MM.1S (cell line): ENCODE data around the gene TENM4.

ENCODE experiments used
- DNase-seq: peaks from one replicate; pipeline ENCODE4 v3.0.0-alpha.2; 2015
- H2AFZ ChIP-seq: fragments of 300-600 bp; sonication (generic); 2 replicates; pipeline ENCODE4 v1.6.0; 2016; ENCODE audit warnings: antibody characterized with exemption, low read length
- H3F3A ChIP-seq: fragments of 300-600 bp; sonication (generic); 2 replicates; pipeline ENCODE4 v1.6.1; 2016; ENCODE audit warnings: mild to moderate bottlenecking, antibody characterized with exemption, low read length, moderate library complexity, mixed read lengths; ENCODE audit not compliant: insufficient read depth
- H3K27ac ChIP-seq: fragments of 300-600 bp; sonication (generic); 2 replicates; pipeline ENCODE4 v1.5.1; 2016; ENCODE audit warnings: mild to moderate bottlenecking, low read length
- H3K27me3 ChIP-seq: fragments of 300-600 bp; sonication (generic); replicated peaks from 2 replicates; pipeline ENCODE4 v1.6.0; 2016; ENCODE audit warnings: low read length; ENCODE audit not compliant: insufficient read depth
- H3K36me3 ChIP-seq: fragments of 300-600 bp; sonication (generic); replicated peaks from 2 replicates; pipeline ENCODE4 v1.6.1; 2016; ENCODE audit warnings: mild to moderate bottlenecking, low read length, mixed read lengths; ENCODE audit not compliant: insufficient read depth
- H3K4me1 ChIP-seq: fragments of 300-600 bp; sonication (generic); 2 replicates; pipeline ENCODE4 v1.6.1; 2016; ENCODE audit warnings: low read length, mixed read lengths
- H3K4me2 ChIP-seq: fragments of 300-600 bp; sonication (generic); 2 replicates; pipeline ENCODE4 v1.6.0; 2016; ENCODE audit warnings: low read depth, low read length
- H3K4me3 ChIP-seq: fragments of 300-600 bp; sonication (generic); 2 replicates; pipeline ENCODE4 v1.5.1; 2016; ENCODE audit warnings: low read length, mixed read lengths
- H3K79me2 ChIP-seq: fragments of 300-600 bp; sonication (generic); 2 replicates; pipeline ENCODE4 v1.6.1; 2016; ENCODE audit warnings: mixed run types, low read length, mixed read lengths
- H3K9ac ChIP-seq: fragments of 300-600 bp; sonication (generic); 2 replicates; pipeline ENCODE4 v1.6.1; 2016; ENCODE audit warnings: low read length, mixed read lengths
- H3K9me2 ChIP-seq: fragments of 300-600 bp; sonication (generic); replicated peaks from 2 replicates; pipeline ENCODE4 v1.6.1; 2016; ENCODE audit warnings: mild to moderate bottlenecking, low read length, mixed read lengths; ENCODE audit not compliant: insufficient read depth
- H3K9me3 ChIP-seq: fragments of 300-600 bp; sonication (generic); replicated peaks from 2 replicates; pipeline ENCODE4 v1.6.1; 2016; ENCODE audit warnings: mild to moderate bottlenecking, low read length, mixed read lengths; ENCODE audit not compliant: insufficient read depth
- H4K20me1 ChIP-seq: fragments of 300-600 bp; sonication (generic); 2 replicates; pipeline ENCODE4 v1.6.1; 2016; ENCODE audit warnings: mild to moderate bottlenecking, low read length, moderate library complexity, mixed read lengths; ENCODE audit not compliant: insufficient read depth
- EZH2 ChIP-seq: fragments of 300-600 bp; sonication (generic); optimal IDR thresholded peaks from 2 replicates; pipeline ENCODE3; 2017; ENCODE audit warnings: low read depth, mild to moderate bottlenecking, antibody characterized with exemption, low read length, mixed read lengths
- EZH2phosphoT487 ChIP-seq: fragments of 300-600 bp; sonication (generic); IDR thresholded peaks from 2 replicates; pipeline ENCODE4 v1.6.1; 2018; ENCODE audit warnings: antibody characterized with exemption, low read length
- TF ChIP-seq, protein P1 (sequence below): fragments of 300-600 bp; sonication (generic); IDR thresholded peaks from 2 replicates; pipeline ENCODE4 v1.5.1; 2016; ENCODE audit warnings: antibody characterized with exemption, low read length, mixed read lengths

Gene TENM4

DNA sequence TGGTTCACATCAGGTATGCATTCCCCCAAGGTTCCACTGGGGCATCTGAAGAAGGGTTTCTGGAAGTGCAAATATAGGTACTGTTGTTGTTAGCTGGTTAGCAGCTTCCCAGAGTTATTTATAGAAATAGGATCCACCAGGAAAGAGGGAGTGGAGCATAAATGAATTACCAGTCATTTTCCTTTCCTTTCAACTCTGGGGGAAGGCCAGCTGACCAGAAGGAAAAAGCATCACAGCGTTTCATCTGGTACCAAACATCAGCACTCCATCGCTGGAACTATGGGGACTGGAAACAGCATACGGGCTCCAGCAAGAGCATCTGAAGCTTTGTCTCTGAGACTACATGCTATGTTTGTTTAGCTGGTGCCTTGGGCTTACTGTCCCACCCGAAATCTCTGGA lies 487.9 kb downstream of the TENM4 start:
- no peak overlapping the region for H2AFZ ChIP-seq
- H3F3A ChIP-seq, result no peaks in the 10 kb centered on the region
- no peak overlapping the region for H3K9ac ChIP-seq
- H3K27me3 ChIP-seq, result no peaks in the 10 kb centered on the region
- no peak overlapping the region for H3K4me2 ChIP-seq
- no peak overlapping the region for H3K27ac ChIP-seq
- no peaks in the 10 kb centered on the region for H3K9me3 ChIP-seq
- DNase-seq, result no peak
- H3K36me3 ChIP-seq, result no peaks in the 10 kb centered on the region
- no peaks in the 10 kb centered on the region for H3K4me1 ChIP-seq
- no peaks in the 10 kb centered on the region for H3K79me2 ChIP-seq
- no peaks in the 10 kb centered on the region for H3K9me2 ChIP-seq
- no peaks in the 10 kb centered on the region for H4K20me1 ChIP-seq
- no peak for TF ChIP-seq EZH2phosphoT487
- TF ChIP-seq, protein P1, sequence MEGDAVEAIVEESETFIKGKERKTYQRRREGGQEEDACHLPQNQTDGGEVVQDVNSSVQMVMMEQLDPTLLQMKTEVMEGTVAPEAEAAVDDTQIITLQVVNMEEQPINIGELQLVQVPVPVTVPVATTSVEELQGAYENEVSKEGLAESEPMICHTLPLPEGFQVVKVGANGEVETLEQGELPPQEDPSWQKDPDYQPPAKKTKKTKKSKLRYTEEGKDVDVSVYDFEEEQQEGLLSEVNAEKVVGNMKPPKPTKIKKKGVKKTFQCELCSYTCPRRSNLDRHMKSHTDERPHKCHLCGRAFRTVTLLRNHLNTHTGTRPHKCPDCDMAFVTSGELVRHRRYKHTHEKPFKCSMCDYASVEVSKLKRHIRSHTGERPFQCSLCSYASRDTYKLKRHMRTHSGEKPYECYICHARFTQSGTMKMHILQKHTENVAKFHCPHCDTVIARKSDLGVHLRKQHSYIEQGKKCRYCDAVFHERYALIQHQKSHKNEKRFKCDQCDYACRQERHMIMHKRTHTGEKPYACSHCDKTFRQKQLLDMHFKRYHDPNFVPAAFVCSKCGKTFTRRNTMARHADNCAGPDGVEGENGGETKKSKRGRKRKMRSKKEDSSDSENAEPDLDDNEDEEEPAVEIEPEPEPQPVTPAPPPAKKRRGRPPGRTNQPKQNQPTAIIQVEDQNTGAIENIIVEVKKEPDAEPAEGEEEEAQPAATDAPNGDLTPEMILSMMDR, result no peak
- TF ChIP-seq EZH2, result no peak
- no peak overlapping the region for H3K4me3 ChIP-seq

DNA sequence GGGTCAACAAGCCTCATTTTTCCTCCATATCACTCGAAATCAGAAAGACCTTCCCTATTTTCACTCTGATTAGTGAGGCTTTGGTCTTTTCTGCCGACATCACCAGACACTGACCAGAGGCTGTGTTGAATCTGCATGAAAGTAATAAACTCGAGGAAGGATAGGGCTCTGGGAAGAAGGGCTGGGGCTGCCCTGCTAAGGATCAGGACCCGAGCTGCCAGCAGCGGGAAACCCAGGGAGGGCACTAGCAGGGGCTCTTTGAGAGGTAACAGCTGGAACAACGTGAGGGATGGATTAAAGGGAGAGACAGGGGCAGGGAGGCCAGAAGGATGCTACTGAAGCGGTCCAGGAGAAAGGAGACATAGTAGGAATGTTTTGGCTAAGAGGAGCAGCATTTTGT lies 488.7 kb downstream of the TENM4 start:
- Histone ChIP-seq H3K9me3 (no peaks in the 10 kb centered on the region), H3K79me2 (no peaks in the 10 kb centered on the region), H4K20me1 (no peaks in the 10 kb centered on the region), H3K27ac (no peak overlapping the region), H2AFZ (no peak overlapping the region), H3K9ac (no peak overlapping the region), H3K27me3 (no peaks in the 10 kb centered on the region), H3F3A (no peaks in the 10 kb centered on the region), H3K4me2 (no peak overlapping the region), H3K36me3 (no peaks in the 10 kb centered on the region), H3K9me2 (no peaks in the 10 kb centered on the region), H3K4me1 (no peaks in the 10 kb centered on the region), H3K4me3 (no peak overlapping the region)
- TF ChIP-seq EZH2phosphoT487, result no peak
- TF ChIP-seq, protein P1, result no peak
- no peak for DNase-seq

DNA sequence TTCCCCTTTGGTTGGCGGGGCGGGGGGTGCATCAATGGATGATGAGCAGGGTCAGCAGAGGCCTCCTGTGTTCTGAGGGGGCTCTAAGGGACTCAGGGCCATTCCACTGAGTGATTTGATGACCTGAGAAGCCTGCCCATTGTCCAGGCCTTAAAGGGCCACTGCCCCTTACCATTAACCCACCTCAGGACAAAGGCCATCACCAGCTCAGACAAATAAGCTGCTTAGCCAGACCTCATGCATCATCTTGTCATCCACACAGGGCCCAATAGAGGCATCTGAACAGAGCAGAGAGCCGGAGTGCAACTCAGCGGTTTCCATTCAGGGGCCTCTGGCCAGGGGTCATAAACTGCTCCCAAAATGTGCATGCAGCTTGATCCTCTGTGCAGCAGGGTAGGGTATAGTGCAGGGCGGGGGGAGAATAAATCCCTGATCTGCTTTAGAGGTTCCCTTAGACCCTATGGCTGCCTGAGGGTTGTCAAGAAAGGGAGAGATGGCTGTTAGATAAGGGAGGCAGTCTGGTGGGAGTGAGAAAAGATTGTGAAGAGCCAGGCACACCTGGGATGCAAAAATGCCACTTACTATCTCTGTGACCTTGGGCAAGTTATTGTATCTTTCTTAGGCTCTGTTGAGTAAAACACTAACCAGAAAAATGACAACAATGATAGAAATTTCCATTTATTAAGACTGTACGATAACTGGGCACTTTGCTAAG lies 490.7 kb downstream of the TENM4 start:
- no peak overlapping the region for H3K4me2 ChIP-seq
- H3K27me3 ChIP-seq, result no peaks in the 10 kb centered on the region
- DNase-seq, result no peak
- H3K36me3 ChIP-seq, result no peaks in the 10 kb centered on the region
- H4K20me1 ChIP-seq, result no peaks in the 10 kb centered on the region
- no peaks in the 10 kb centered on the region for H3K4me1 ChIP-seq
- H3F3A ChIP-seq, result no peaks in the 10 kb centered on the region
- H3K27ac ChIP-seq, result no peak overlapping the region
- H3K4me3 ChIP-seq, result no peak overlapping the region
- TF ChIP-seq, protein P1, result no peak
- no peak for TF ChIP-seq EZH2
- no peak for TF ChIP-seq EZH2phosphoT487
- H2AFZ ChIP-seq, result no peak overlapping the region
- H3K79me2 ChIP-seq, result no peaks in the 10 kb centered on the region
- no peaks in the 10 kb centered on the region for H3K9me3 ChIP-seq
- H3K9me2 ChIP-seq, result no peaks in the 10 kb centered on the region
- no peak overlapping the region for H3K9ac ChIP-seq
